RKO (cell line): ENCODE measurements around the gene ABHD17C.
"Not testable (repeated sequence)": the region's sequence is repeated elsewhere in the genome, so short reads cannot be mapped to it uniquely, and the experiment has no call there.

Experiments
- DNase-seq: peaks from one replicate; pipeline ENCODE4 v3.0.0-alpha.2; 2016; ENCODE audit warnings: low spot score

ABHD17C gene

GRCh38 chr15:80730926-80731325 lies 35.8 kb downstream of the ABHD17C start:
- no peak for DNase-seq

GRCh38 chr15:80732167-80732566 lies 37.1 kb downstream of the ABHD17C start:
- DNase-seq, result no peak

- no peak for DNase-seq
These were observed 37.7 kb downstream of the ABHD17C start for GRCh38 chr15:80732818-80733217.

- DNase-seq, result no peak
These were observed 38.4 kb downstream of the ABHD17C start for GRCh38 chr15:80733460-80733859.

GRCh38 chr15:80735344-80735743 lies 40.2 kb downstream of the ABHD17C start:
- no peak for DNase-seq

GRCh38 chr15:80736560-80736959 lies 41.5 kb downstream of the ABHD17C start:
- DNase-seq, result no peak

- DNase-seq, result no peak
These were observed 44.8 kb downstream of the ABHD17C start for GRCh38 chr15:80739919-80740318.

GRCh38 chr15:80742081-80742480 lies 47.0 kb downstream of the ABHD17C start:
- no peak for DNase-seq

- no peak for DNase-seq
These were observed 48.2 kb downstream of the ABHD17C start for GRCh38 chr15:80743189-80743833.

- no peak for DNase-seq
These were observed 49.3 kb downstream of the ABHD17C start for GRCh38 chr15:80744415-80744814.

- no peak for DNase-seq
These were observed 49.7 kb downstream of the ABHD17C start for GRCh38 chr15:80744826-80745225.

GRCh38 chr15:80745888-80746287 lies 50.8 kb downstream of the ABHD17C start:
- DNase-seq, result no peak

- DNase-seq, result no peak
These were observed 52.4 kb downstream of the ABHD17C start for GRCh38 chr15:80747317-80748053.

GRCh38 chr15:80749589-80749988 lies 54.5 kb downstream of the ABHD17C start:
- DNase-seq, result no peak

- no peak for DNase-seq
These were observed 55.5 kb downstream of the ABHD17C start for GRCh38 chr15:80750575-80750974.

- no peak for DNase-seq
These were observed 57.1 kb downstream of the ABHD17C start for GRCh38 chr15:80752204-80752603.

GRCh38 chr15:80753161-80753560 lies 58.1 kb downstream of the ABHD17C start:
- no peak for DNase-seq

GRCh38 chr15:80754014-80754413 lies 58.9 kb downstream of the ABHD17C start:
- DNase-seq, result no peak

GRCh38 chr15:80755885-80756284 lies 60.8 kb downstream of the ABHD17C start:
- no peak for DNase-seq

- DNase-seq, result no peak
These were observed 63.1 kb downstream of the ABHD17C start for GRCh38 chr15:80758130-80758745.

GRCh38 chr15:80760960-80761359 lies 65.8 kb downstream of the ABHD17C start:
- DNase-seq, result no peak

- no peak for DNase-seq
These were observed 66.6 kb downstream of the ABHD17C start for GRCh38 chr15:80761754-80762153.

GRCh38 chr15:80763235-80763634 lies 68.1 kb downstream of the ABHD17C start:
- not testable (repeated sequence) for DNase-seq
